NCI-H446 treated with DMSO at 0.1 percent for 48 hours (cell line): ENCODE measurements around the gene BTBD9.

Experiments
- DNase-seq: peaks from one replicate; lab custom pipeline; 2025; lab: John Stamatoyannopoulos, UW

Gene BTBD9

GRCh38 chr6:38160831-38161230 lies 478.9 kb downstream of the BTBD9 start:
- no peak for DNase-seq

GRCh38 chr6:38159596-38159995 lies 480.1 kb downstream of the BTBD9 start:
- no peak for DNase-seq

GRCh38 chr6:38158762-38159350 lies 480.9 kb downstream of the BTBD9 start:
- no peak for DNase-seq

GRCh38 chr6:38157905-38158304 lies 481.8 kb downstream of the BTBD9 start:
- DNase-seq: no peak

- no peak for DNase-seq
Observed at GRCh38 chr6:38156818-38157565, 482.7 kb downstream of the BTBD9 start.

GRCh38 chr6:38155621-38156204 lies 484.0 kb downstream of the BTBD9 start:
- DNase-seq: no peak

- no peak for DNase-seq
Observed at GRCh38 chr6:38155144-38155543, 484.6 kb downstream of the BTBD9 start.

GRCh38 chr6:38154731-38155130 lies 485.0 kb downstream of the BTBD9 start:
- no peak for DNase-seq

GRCh38 chr6:38153798-38154345 lies 485.9 kb downstream of the BTBD9 start:
- no peak for DNase-seq

GRCh38 chr6:38153076-38153797 lies 486.5 kb downstream of the BTBD9 start:
- DNase-seq: no peak

GRCh38 chr6:38152620-38153019 lies 487.1 kb downstream of the BTBD9 start:
- DNase-seq: no peak

- DNase-seq: no peak
Observed at GRCh38 chr6:38151580-38152500, 487.9 kb downstream of the BTBD9 start.

- no peak for DNase-seq
Observed at GRCh38 chr6:38150681-38151296, 488.9 kb downstream of the BTBD9 start.

- no peak for DNase-seq
Observed at GRCh38 chr6:38150021-38150420, 489.7 kb downstream of the BTBD9 start.

GRCh38 chr6:38149531-38149930 lies 490.2 kb downstream of the BTBD9 start:
- no peak for DNase-seq

- DNase-seq: no peak
Observed at GRCh38 chr6:38148606-38149005, 491.1 kb downstream of the BTBD9 start.

- no peak for DNase-seq
Observed at GRCh38 chr6:38146734-38147027, 493.0 kb downstream of the BTBD9 start.

- DNase-seq: no peak
Observed at GRCh38 chr6:38146021-38146733, 493.6 kb downstream of the BTBD9 start.

- no peak for DNase-seq
Observed at GRCh38 chr6:38144365-38144945, 495.3 kb downstream of the BTBD9 start.
